ENCODE data around the gene LARGE1.

GRCh38 chr22:33588860-33589259, 331.4 kb downstream of the LARGE1 start:
- TF ChIP-seq CTCF (IDR thresholded peaks at IDR 0.05) (no peak), REST (IDR thresholded peaks at IDR 0.05; ENCODE audit: insufficient read depth in 1 of 2, low read depth in 2 of 2, low read length in 1 of 2) (no peak), POLR2AphosphoS5 (IDR thresholded peaks at IDR 0.05; ENCODE audit: low read depth, low read length) (no peak), SIN3A (IDR thresholded peaks at IDR 0.05; ENCODE audit: borderline replicate concordance, insufficient read depth, low read depth, low read length) (no peak)

Measured in Panc1 (cell line).